Renal cortex interstitium (tissue), 11 donors: ENCODE results near the gene CTNNA3. TPM values are rescaled to one million over a fixed set of nuclear protein-coding genes. Genes with fewer than 3 reads are reported as not detected.

ENCODE experiments used
- DNase-seq, 11 donors: peaks; one replicate each; pipeline ENCODE4 v3.0.0-alpha.2; 2013; ENCODE audit warnings: low read depth in 9 of 11, low spot score in 4 of 11; ENCODE audit errors: extremely low read depth in 1 of 11
- polyA plus RNA-seq, 3 donors: library from polyadenylated mRNA; unstranded; fragments of 120-200 nt; gene quantifications; one replicate each; pipeline ENCODE4 v1.2.1, GENCODE V29; 2013; ENCODE audit not compliant: insufficient read length in 3 of 3

Gene CTNNA3
- polyA plus RNA-seq, 3 donors, result 2.1 to 4.3 (median 2.9) TPM

GRCh38 chr10:66151346-66151745, 1544.6 kb downstream of the CTNNA3 start:
- DNase-seq, result no peak

GRCh38 chr10:66148312-66148711, 1547.7 kb downstream of the CTNNA3 start:
- DNase-seq, result no peak

- no peak for DNase-seq
Observed at GRCh38 chr10:66144016-66144415, 1552.0 kb downstream of the CTNNA3 start.

GRCh38 chr10:66102756-66103155, 1593.2 kb downstream of the CTNNA3 start:
- DNase-seq, result peak in 7 of 11 donors; percentile 5 to 48 (median 17)

GRCh38 chr10:66098595-66099480, 1597.2 kb downstream of the CTNNA3 start:
- DNase-seq, result no peak

- no peak for DNase-seq
Observed at GRCh38 chr10:66095610-66096009, 1600.4 kb downstream of the CTNNA3 start.

- peak in 2 of 11 donors; percentile 7 for DNase-seq
Observed at GRCh38 chr10:66085906-66086305, 1610.1 kb downstream of the CTNNA3 start.

- DNase-seq, result no peak
Observed at GRCh38 chr10:66071907-66072306, 1624.1 kb downstream of the CTNNA3 start.

GRCh38 chr10:66058594-66058993, 1637.4 kb downstream of the CTNNA3 start:
- DNase-seq, result no peak

GRCh38 chr10:66049335-66049734, 1646.7 kb downstream of the CTNNA3 start:
- no peak for DNase-seq

- DNase-seq, result no peak
Observed at GRCh38 chr10:66045859-66046258, 1650.1 kb downstream of the CTNNA3 start.

- DNase-seq, result no peak
Observed at GRCh38 chr10:66041771-66042170, 1654.2 kb downstream of the CTNNA3 start.

GRCh38 chr10:66038623-66039022, 1657.4 kb downstream of the CTNNA3 start:
- no peak for DNase-seq

GRCh38 chr10:66026321-66026720, 1669.7 kb downstream of the CTNNA3 start:
- no peak for DNase-seq

- no peak for DNase-seq
Observed at GRCh38 chr10:66025186-66025585, 1670.8 kb downstream of the CTNNA3 start.

- DNase-seq, result no peak
Observed at GRCh38 chr10:66021423-66021822, 1674.6 kb downstream of the CTNNA3 start.

- no peak for DNase-seq
Observed at GRCh38 chr10:66008221-66008620, 1687.8 kb downstream of the CTNNA3 start.

- DNase-seq, result no peak
Observed at GRCh38 chr10:66006411-66006810, 1689.6 kb downstream of the CTNNA3 start.

- DNase-seq, result no peak
Observed at GRCh38 chr10:65993451-65993850, 1702.5 kb downstream of the CTNNA3 start.

- DNase-seq, result no peak
Observed at GRCh38 chr10:65968871-65969270, 1727.1 kb downstream of the CTNNA3 start.

GRCh38 chr10:65968437-65968836, 1727.6 kb downstream of the CTNNA3 start:
- DNase-seq, result no peak
